Dendritic cell treated with granulocyte-macrophage colony-stimulating factor and Interleukin-4, amounts not matched to agents 40 ng/mL and 50 ng/mL, for 4 days (primary cell): ENCODE data around the gene FTO.

Experiments
- H3K27ac Mint-ChIP-seq: one replicate; pipeline ENCODE4 v1.8.0; 2022; ENCODE audit warnings: mild to moderate bottlenecking, mixed read lengths
- H3K27me3 Mint-ChIP-seq: one replicate; pipeline ENCODE4 v1.8.0; 2022; ENCODE audit warnings: mild to moderate bottlenecking, mixed read lengths
- H3K36me3 Mint-ChIP-seq: one replicate; pipeline ENCODE4 v1.8.0; 2022; ENCODE audit warnings: low read depth, mixed read lengths
- H3K4me1 Mint-ChIP-seq: one replicate; pipeline ENCODE4 v1.8.0; 2022; ENCODE audit warnings: low read depth, mixed read lengths
- H3K4me3 Mint-ChIP-seq: one replicate; pipeline ENCODE4 v1.8.0; 2022; ENCODE audit warnings: mild to moderate bottlenecking, moderate library complexity, mixed read lengths
- H3K9me3 Mint-ChIP-seq: one replicate; pipeline ENCODE4 v1.8.0; 2022; ENCODE audit warnings: mixed read lengths
- intact Hi-C: fragments of 100-400 bp; cut with micrococcal nuclease; formaldehyde crosslinking; loops from one replicate; pipeline ENCODE4 v1.15.0; 2022

The FTO gene

GRCh38 chr16:53789137-53789536, 85.2 kb downstream of the FTO start:
- H3K27me3 Mint-ChIP-seq: no peaks in the 10 kb centered on the region
- intact Hi-C loops: no loop called here
- H3K4me3 Mint-ChIP-seq: no peak overlapping the region
- H3K4me1 Mint-ChIP-seq: no peaks in the 10 kb centered on the region
- H3K36me3 Mint-ChIP-seq: no peaks in the 10 kb centered on the region
- H3K9me3 Mint-ChIP-seq: no peaks in the 10 kb centered on the region
- H3K27ac Mint-ChIP-seq: no peak overlapping the region

- Mint-ChIP-seq H3K36me3 (no peaks in the 10 kb centered on the region), H3K27me3 (no peaks in the 10 kb centered on the region), H3K4me1 (peaks cover 9% of the 10 kb centered on the region), H3K4me3 (no peak overlapping the region), H3K9me3 (no peaks in the 10 kb centered on the region), H3K27ac (no peak overlapping the region)
- intact Hi-C loops: no loop called here
Measured at GRCh38 chr16:53792161-53792951, 88.4 kb downstream of the FTO start.

GRCh38 chr16:53803451-53803850, 99.5 kb downstream of the FTO start:
- Mint-ChIP-seq H3K36me3 (no peaks in the 10 kb centered on the region), H3K27ac (no peak overlapping the region), H3K4me1 (peaks cover 6% of the 10 kb centered on the region), H3K27me3 (peaks cover 1% of the 10 kb centered on the region), H3K4me3 (no peak overlapping the region), H3K9me3 (no peaks in the 10 kb centered on the region)
- intact Hi-C loops: no loop called here

GRCh38 chr16:53803998-53804397, 100.0 kb downstream of the FTO start:
- Mint-ChIP-seq H3K27ac (no peak overlapping the region), H3K27me3 (peaks cover 1% of the 10 kb centered on the region), H3K36me3 (no peaks in the 10 kb centered on the region), H3K4me1 (peaks cover 6% of the 10 kb centered on the region), H3K4me3 (no peak overlapping the region), H3K9me3 (no peaks in the 10 kb centered on the region)
- intact Hi-C loops: no loop called here

GRCh38 chr16:53804467-53804866, 100.5 kb downstream of the FTO start:
- H3K36me3 Mint-ChIP-seq: no peaks in the 10 kb centered on the region
- no peaks in the 10 kb centered on the region for H3K9me3 Mint-ChIP-seq
- no peak overlapping the region for H3K4me3 Mint-ChIP-seq
- no peak overlapping the region for H3K27ac Mint-ChIP-seq
- intact Hi-C loops: no loop called here
- H3K4me1 Mint-ChIP-seq: peaks cover 6% of the 10 kb centered on the region
- H3K27me3 Mint-ChIP-seq: peaks cover 1% of the 10 kb centered on the region

- Mint-ChIP-seq H3K27ac (no peak overlapping the region), H3K36me3 (peaks cover under 1% of the 10 kb centered on the region), H3K4me3 (no peak overlapping the region), H3K4me1 (peaks cover 6% of the 10 kb centered on the region), H3K9me3 (no peaks in the 10 kb centered on the region), H3K27me3 (peaks cover 1% of the 10 kb centered on the region)
- intact Hi-C loops: no loop called here
Measured at GRCh38 chr16:53805113-53805512, 101.2 kb downstream of the FTO start.

GRCh38 chr16:53805752-53806151, 101.8 kb downstream of the FTO start:
- Mint-ChIP-seq H3K4me1 (peaks cover 6% of the 10 kb centered on the region), H3K4me3 (no peak overlapping the region), H3K27me3 (peaks cover 1% of the 10 kb centered on the region), H3K27ac (no peak overlapping the region), H3K36me3 (peaks cover 7% of the 10 kb centered on the region), H3K9me3 (no peaks in the 10 kb centered on the region)
- intact Hi-C loops: no loop called here

GRCh38 chr16:53809088-53809932, 105.4 kb downstream of the FTO start:
- H3K27ac Mint-ChIP-seq: no peak overlapping the region
- H3K36me3 Mint-ChIP-seq: peaks cover 20% of the 10 kb centered on the region
- H3K27me3 Mint-ChIP-seq: no peaks in the 10 kb centered on the region
- no peak overlapping the region for H3K4me3 Mint-ChIP-seq
- H3K9me3 Mint-ChIP-seq: no peaks in the 10 kb centered on the region
- H3K4me1 Mint-ChIP-seq: peaks cover 6% of the 10 kb centered on the region
- intact Hi-C loops: no loop called here

- no peak overlapping the region for H3K4me3 Mint-ChIP-seq
- H3K4me1 Mint-ChIP-seq: peaks cover 10% of the 10 kb centered on the region
- no peaks in the 10 kb centered on the region for H3K27me3 Mint-ChIP-seq
- H3K27ac Mint-ChIP-seq: no peak overlapping the region
- H3K36me3 Mint-ChIP-seq: peaks cover 42% of the 10 kb centered on the region
- intact Hi-C loops: no loop called here
- no peaks in the 10 kb centered on the region for H3K9me3 Mint-ChIP-seq
Measured at GRCh38 chr16:53812914-53813313, 109.0 kb downstream of the FTO start.

GRCh38 chr16:53814801-53815200, 110.8 kb downstream of the FTO start:
- Mint-ChIP-seq H3K27me3 (no peaks in the 10 kb centered on the region), H3K36me3 (peaks cover 42% of the 10 kb centered on the region), H3K9me3 (no peaks in the 10 kb centered on the region), H3K27ac (no peak overlapping the region), H3K4me1 (peaks cover 10% of the 10 kb centered on the region), H3K4me3 (no peak overlapping the region)
- intact Hi-C loops: no loop called here

GRCh38 chr16:53816211-53816836, 112.4 kb downstream of the FTO start:
- no peak overlapping the region for H3K27ac Mint-ChIP-seq
- intact Hi-C loops: no loop called here
- H3K27me3 Mint-ChIP-seq: no peaks in the 10 kb centered on the region
- no peak overlapping the region for H3K4me3 Mint-ChIP-seq
- no peaks in the 10 kb centered on the region for H3K9me3 Mint-ChIP-seq
- peaks cover 30% of the 10 kb centered on the region for H3K36me3 Mint-ChIP-seq
- peaks cover 10% of the 10 kb centered on the region for H3K4me1 Mint-ChIP-seq

- Mint-ChIP-seq H3K9me3 (no peaks in the 10 kb centered on the region), H3K4me1 (peaks cover 10% of the 10 kb centered on the region), H3K36me3 (peaks cover 22% of the 10 kb centered on the region), H3K4me3 (no peak overlapping the region), H3K27ac (no peak overlapping the region), H3K27me3 (no peaks in the 10 kb centered on the region)
- intact Hi-C loops: no loop called here
Measured at GRCh38 chr16:53817117-53817755, 113.3 kb downstream of the FTO start.

GRCh38 chr16:53817812-53818550, 114.0 kb downstream of the FTO start:
- no peaks in the 10 kb centered on the region for H3K9me3 Mint-ChIP-seq
- H3K27me3 Mint-ChIP-seq: no peaks in the 10 kb centered on the region
- no peak overlapping the region for H3K27ac Mint-ChIP-seq
- intact Hi-C loops: no loop called here
- peaks cover 10% of the 10 kb centered on the region for H3K4me1 Mint-ChIP-seq
- peaks cover 22% of the 10 kb centered on the region for H3K36me3 Mint-ChIP-seq
- no peak overlapping the region for H3K4me3 Mint-ChIP-seq
